ENCODE measurements around the gene SLC17A4. TPM values are rescaled to one million over a fixed set of nuclear protein-coding genes. Genes with fewer than 3 reads are reported as not detected.

The SLC17A4 gene
- total and polyA plus RNA-seq, 2 experiments from 2014 or later, result not detected

DNA sequence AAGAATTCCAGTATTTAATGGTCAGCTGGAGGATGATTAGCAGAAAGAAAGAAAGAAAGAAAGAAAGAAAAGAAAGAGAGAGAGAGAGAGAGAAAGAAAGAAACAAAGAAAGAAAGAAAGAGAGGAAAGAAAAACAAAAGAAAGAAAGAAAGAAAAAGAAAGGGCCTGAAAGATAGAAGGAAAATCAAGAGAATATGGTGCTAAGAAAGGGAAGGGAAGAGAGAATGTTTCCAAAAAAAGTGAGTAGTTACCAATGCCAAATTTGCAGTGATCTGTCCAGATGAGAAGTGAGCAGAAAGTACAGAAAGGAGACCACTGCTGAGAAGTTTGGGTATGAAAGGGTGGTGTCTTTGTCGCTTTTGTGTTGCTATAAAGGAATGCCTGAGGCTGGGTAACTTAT is 26.6 kb downstream of the SLC17A4 start:
- H3K4me1 ChIP-seq (ENCODE audit: insufficient read depth), result peaks cover 8% of the 10 kb centered on the region; the same call in 1 of the 2 replicates

More for the DNA sequence above, 26.6 kb downstream of the SLC17A4 start:
- H3K79me2 ChIP-seq (replicated peaks; ENCODE audit: insufficient read depth), result no peaks in the 10 kb centered on the region
- Mint-ChIP-seq H3K27me3 (ENCODE audit: insufficient read depth, low read depth, poor library complexity) (no peaks in the 10 kb centered on the region), H3K4me1 (no peaks in the 10 kb centered on the region), H3K9me3 (no peaks in the 10 kb centered on the region), H3K4me3 (no peak overlapping the region), H3K27ac (no peak overlapping the region), H3K36me3 (ENCODE audit: low read depth) (no peaks in the 10 kb centered on the region)
- H3K4me2 ChIP-seq, result no peak overlapping the region
- no peak for ATAC-seq
- no peaks in the 10 kb centered on the region for H3F3A ChIP-seq (replicated peaks; ENCODE audit: low read depth)
- peak overlapping the region; percentile 75; the same call in 1 of the 2 replicates for H2AFZ ChIP-seq
- no peaks in the 10 kb centered on the region for H4K20me1 ChIP-seq (replicated peaks; ENCODE audit: insufficient read depth)
- H3K27me3 ChIP-seq (ENCODE audit: insufficient read depth), result no peaks in the 10 kb centered on the region
- no peak for DNase-seq (ENCODE audit: low spot score)
- H3K9me2 ChIP-seq (ENCODE audit: insufficient read depth), result 0 out of 2 replicates have a peak, but pooled peaks cover 12% of the 10 kb centered on the region
- no peak overlapping the region for H3K4me3 ChIP-seq
- no peak for TF ChIP-seq NANOG (IDR thresholded peaks at IDR 0.05; ENCODE audit: borderline replicate concordance)
- no peak for TF ChIP-seq CTCF (conservative IDR thresholded peaks at IDR 0.05; ENCODE audit: low read depth in 2 of 2)
- TF ChIP-seq STAT1 (IDR thresholded peaks at IDR 0.05; ENCODE audit: unreplicated experiment), result no peak
- TF ChIP-seq, protein P1, sequence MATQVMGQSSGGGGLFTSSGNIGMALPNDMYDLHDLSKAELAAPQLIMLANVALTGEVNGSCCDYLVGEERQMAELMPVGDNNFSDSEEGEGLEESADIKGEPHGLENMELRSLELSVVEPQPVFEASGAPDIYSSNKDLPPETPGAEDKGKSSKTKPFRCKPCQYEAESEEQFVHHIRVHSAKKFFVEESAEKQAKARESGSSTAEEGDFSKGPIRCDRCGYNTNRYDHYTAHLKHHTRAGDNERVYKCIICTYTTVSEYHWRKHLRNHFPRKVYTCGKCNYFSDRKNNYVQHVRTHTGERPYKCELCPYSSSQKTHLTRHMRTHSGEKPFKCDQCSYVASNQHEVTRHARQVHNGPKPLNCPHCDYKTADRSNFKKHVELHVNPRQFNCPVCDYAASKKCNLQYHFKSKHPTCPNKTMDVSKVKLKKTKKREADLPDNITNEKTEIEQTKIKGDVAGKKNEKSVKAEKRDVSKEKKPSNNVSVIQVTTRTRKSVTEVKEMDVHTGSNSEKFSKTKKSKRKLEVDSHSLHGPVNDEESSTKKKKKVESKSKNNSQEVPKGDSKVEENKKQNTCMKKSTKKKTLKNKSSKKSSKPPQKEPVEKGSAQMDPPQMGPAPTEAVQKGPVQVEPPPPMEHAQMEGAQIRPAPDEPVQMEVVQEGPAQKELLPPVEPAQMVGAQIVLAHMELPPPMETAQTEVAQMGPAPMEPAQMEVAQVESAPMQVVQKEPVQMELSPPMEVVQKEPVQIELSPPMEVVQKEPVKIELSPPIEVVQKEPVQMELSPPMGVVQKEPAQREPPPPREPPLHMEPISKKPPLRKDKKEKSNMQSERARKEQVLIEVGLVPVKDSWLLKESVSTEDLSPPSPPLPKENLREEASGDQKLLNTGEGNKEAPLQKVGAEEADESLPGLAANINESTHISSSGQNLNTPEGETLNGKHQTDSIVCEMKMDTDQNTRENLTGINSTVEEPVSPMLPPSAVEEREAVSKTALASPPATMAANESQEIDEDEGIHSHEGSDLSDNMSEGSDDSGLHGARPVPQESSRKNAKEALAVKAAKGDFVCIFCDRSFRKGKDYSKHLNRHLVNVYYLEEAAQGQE (IDR thresholded peaks at IDR 0.05; ENCODE audit: unreplicated experiment), result no peak
- no peak for TF ChIP-seq CREB1 (CRISPR knock-in tag; IDR thresholded peaks at IDR 0.05; ENCODE audit: low read depth)
- TF ChIP-seq ZNF114 (CRISPR knock-in tag; IDR thresholded peaks at IDR 0.05), result no peak
- TF ChIP-seq ETS1 (IDR thresholded peaks at IDR 0.05), result no peak
- TF ChIP-seq EZH2phosphoT487 (IDR thresholded peaks at IDR 0.05; ENCODE audit: unreplicated experiment), result no peak
- TF ChIP-seq ZNF331 (CRISPR knock-in tag; IDR thresholded peaks at IDR 0.05; ENCODE audit: low read depth), result no peak
- TF ChIP-seq POLR2AphosphoS5 (IDR thresholded peaks at IDR 0.05; ENCODE audit: low read depth), result no peak
- TF ChIP-seq EZH2 (IDR thresholded peaks at IDR 0.05; ENCODE audit: low read depth, unreplicated experiment), result no peak
- TF ChIP-seq ZNF462 (CRISPR knock-in tag; IDR thresholded peaks at IDR 0.05), result no peak
- no peak overlapping the region for H3K27ac ChIP-seq (ENCODE audit: low read depth)
- no peaks in the 10 kb centered on the region for H3K36me3 ChIP-seq (ENCODE audit: insufficient read depth)

Data from GM23338 (cell line).